Left ventricle myocardium inferior (tissue), 1 donor: ENCODE data around the gene ITGAV. TPM values are rescaled to one million over a fixed set of nuclear protein-coding genes. Genes with fewer than 3 reads are reported as not detected.
A peak's percentile ranks its signal among the peaks of the same experiment; 100 is the strongest.

ENCODE experiments used
- DNase-seq: peaks from one replicate; pipeline ENCODE4 v3.0.0-alpha.2; 2020
- H3K27ac ChIP-seq: fragments of 200-600 bp; replicated peaks from 2 replicates; pipeline ENCODE4 v1.8.0; 2021
- H3K27me3 ChIP-seq: fragments of 200-600 bp; 2 replicates; pipeline ENCODE4 v1.8.0; 2021; ENCODE audit warnings: low read depth
- H3K36me3 ChIP-seq: fragments of 200-600 bp; 2 replicates; pipeline ENCODE4 v1.8.0; 2021
- H3K4me1 ChIP-seq: fragments of 200-600 bp; 2 replicates; pipeline ENCODE4 v1.8.0; 2021
- H3K4me3 ChIP-seq: fragments of 200-600 bp; 2 replicates; pipeline ENCODE4 v1.8.0; 2021; ENCODE audit warnings: mild to moderate bottlenecking, moderate library complexity
- H3K9me3 ChIP-seq: fragments of 200-600 bp; replicated peaks from 2 replicates; pipeline ENCODE4 v1.8.0; 2021
- CTCF ChIP-seq: fragments of 200-600 bp; IDR thresholded peaks from 2 replicates; pipeline ENCODE4 v1.8.0; 2021; ENCODE audit warnings: antibody characterized with exemption, mild to moderate bottlenecking, borderline replicate concordance
- intact Hi-C: fragments of 100-400 bp; cut with micrococcal nuclease; formaldehyde crosslinking; loops from one replicate; pipeline ENCODE4 v1.11.0; 2022
- total RNA-seq: library from RNA; stranded (reverse); fragmentation: NEBNext Ultra II Directional; extraction: Animal tissue kit (Norgen Biotek cat#: 25700); gene quantifications from one replicate; pipeline ENCODE4 v1.2.1, GENCODE V29; 2021
- donor health status: DM: no; HTN: yes; CAD: no; lungs with severe emphysema.

Gene ITGAV
- total RNA-seq, 1 donor from 2014 or later, result 178 TPM

- TF ChIP-seq CTCF, result no peak
- H3K4me1 ChIP-seq, result peaks cover 22% of the 10 kb centered on the region
- no peak overlapping the region for H3K27ac ChIP-seq
- H3K36me3 ChIP-seq, result no peaks in the 10 kb centered on the region
- no peaks in the 10 kb centered on the region for H3K27me3 ChIP-seq
- DNase-seq, result no peak
- intact Hi-C loops, result no loop called here
- peaks cover 18% of the 10 kb centered on the region for H3K9me3 ChIP-seq
- H3K4me3 ChIP-seq, result no peak overlapping the region
Measured at GRCh38 chr2:186691231-186691630, 101.4 kb downstream of the ITGAV start.

GRCh38 chr2:186691900-186692299 is 102.0 kb downstream of the ITGAV start:
- no peak for TF ChIP-seq CTCF

GRCh38 chr2:186693446-186693832 is 103.6 kb downstream of the ITGAV start:
- no peak for DNase-seq
- Histone ChIP-seq H3K27ac (peak overlapping the region; percentile 60), H3K27me3 (no peaks in the 10 kb centered on the region), H3K4me3 (peak overlapping the region; percentile 85), H3K36me3 (no peaks in the 10 kb centered on the region), H3K4me1 (peaks cover 22% of the 10 kb centered on the region), H3K9me3 (no peaks in the 10 kb centered on the region)
- no peak for TF ChIP-seq CTCF
- intact Hi-C loops, result no loop called here

More at GRCh38 chr2:186691900-186692299, 102.0 kb downstream of the ITGAV start:
- H3K9me3 ChIP-seq, result peaks cover 15% of the 10 kb centered on the region
- H3K4me1 ChIP-seq, result peaks cover 22% of the 10 kb centered on the region
- no peak for DNase-seq
- no peaks in the 10 kb centered on the region for H3K36me3 ChIP-seq
- H3K4me3 ChIP-seq, result no peak overlapping the region
- intact Hi-C loops, result no loop called here
- H3K27ac ChIP-seq, result no peak overlapping the region
- no peaks in the 10 kb centered on the region for H3K27me3 ChIP-seq

- Histone ChIP-seq H3K4me1 (peaks cover 22% of the 10 kb centered on the region), H3K9me3 (no peaks in the 10 kb centered on the region), H3K27ac (no peak overlapping the region), H3K27me3 (no peaks in the 10 kb centered on the region), H3K36me3 (no peaks in the 10 kb centered on the region), H3K4me3 (peak overlapping the region; percentile 85)
- DNase-seq, result no peak
- TF ChIP-seq CTCF, result no peak
- intact Hi-C loops, result no loop called here
Measured at GRCh38 chr2:186695081-186695756, 105.4 kb downstream of the ITGAV start.

GRCh38 chr2:186696290-186696689 is 106.4 kb downstream of the ITGAV start:
- no peak for TF ChIP-seq CTCF
- Histone ChIP-seq H3K36me3 (no peaks in the 10 kb centered on the region), H3K4me1 (peaks cover 22% of the 10 kb centered on the region), H3K9me3 (no peaks in the 10 kb centered on the region), H3K27ac (no peak overlapping the region), H3K27me3 (no peaks in the 10 kb centered on the region), H3K4me3 (no peak overlapping the region)
- no peak for DNase-seq
- intact Hi-C loops, result no loop called here
